Thoracic aorta (tissue), 2 donors: ENCODE measurements around the gene HMCN1. TPM values are rescaled to one million over a fixed set of nuclear protein-coding genes. Genes with fewer than 3 reads are reported as not detected.

Experiments used
- ATAC-seq: fragments of 150-250 bp; one replicate; pipeline ENCODE4 v1.8.0; 2017; ENCODE audit warnings: low read depth; ENCODE audit not compliant: insufficient number of reproducible peaks, low FRiP score
- DNase-seq: peaks from one replicate; pipeline ENCODE4 v3.0.0-alpha.2; 2020; ENCODE audit warnings: low spot score
- H3K27ac ChIP-seq, 2 donors: fragments of 200-600 bp; sonication (generic); 1 replicate in 1 of 2; 2 replicates in 1 of 2; pipeline ENCODE4 v1.5.1; 2016; ENCODE audit warnings: mild to moderate bottlenecking in 2 of 2, moderate library complexity in 2 of 2
- H3K27me3 ChIP-seq: fragments of 200-600 bp; sonication (generic); replicated peaks from 2 replicates; pipeline ENCODE4 v1.6.0; 2016; ENCODE audit warnings: mild to moderate bottlenecking; ENCODE audit not compliant: insufficient read depth
- H3K36me3 ChIP-seq: fragments of 200-600 bp; sonication (generic); one replicate; pipeline ENCODE4 v1.5.1; 2016
- H3K4me1 ChIP-seq, 2 donors: fragments of 200-600 bp; sonication (generic); 1 replicate in 1 of 2; 2 replicates in 1 of 2; pipeline versions ENCODE4 v1.5.1 to v1.6.0; 2016; ENCODE audit warnings: low read depth in 2 of 2, mild to moderate bottlenecking in 1 of 2; ENCODE audit not compliant: control insufficient read depth in 1 of 2
- H3K4me3 ChIP-seq: fragments of 200-600 bp; sonication (generic); 2 replicates; pipeline ENCODE4 v1.5.1; 2016; ENCODE audit warnings: mild to moderate bottlenecking
- H3K9me3 ChIP-seq: fragments of 200-600 bp; sonication (generic); 2 replicates; pipeline ENCODE4 v1.5.1; 2016
- total RNA-seq, 2 donors: library from RNA; depleted of rRNA; stranded (reverse); fragments of >200 nt; gene quantifications; one replicate each; pipeline versions ENCODE4 v1.1.0 to v1.2.3, GENCODE V29; 2016
- TF ChIP-seq, protein P1 (sequence below): fragments of 200-600 bp; sonication (generic); IDR thresholded peaks from one replicate; pipeline ENCODE4 v1.5.1; 2019; ENCODE audit warnings: antibody characterized with exemption

HMCN1 gene
- total RNA-seq, 2 donors from 2014 or later, result 142 to 191 TPM

GRCh38 chr1:185739967-185740366 is 5.8 kb downstream of the HMCN1 start:
- DNase-seq (no peak), ATAC-seq (no peak)
- Histone ChIP-seq H3K27ac (peak overlapping the region in 1 of 2 donors; percentile 11), H3K27me3 (no peaks in the 10 kb centered on the region), H3K36me3 (no peaks in the 10 kb centered on the region), H3K4me3 (no peak overlapping the region), H3K4me1 (peaks cover 14 to 52% of the 10 kb centered on the region in 2 donors), H3K9me3 (no peaks in the 10 kb centered on the region)
- TF ChIP-seq, protein P1, sequence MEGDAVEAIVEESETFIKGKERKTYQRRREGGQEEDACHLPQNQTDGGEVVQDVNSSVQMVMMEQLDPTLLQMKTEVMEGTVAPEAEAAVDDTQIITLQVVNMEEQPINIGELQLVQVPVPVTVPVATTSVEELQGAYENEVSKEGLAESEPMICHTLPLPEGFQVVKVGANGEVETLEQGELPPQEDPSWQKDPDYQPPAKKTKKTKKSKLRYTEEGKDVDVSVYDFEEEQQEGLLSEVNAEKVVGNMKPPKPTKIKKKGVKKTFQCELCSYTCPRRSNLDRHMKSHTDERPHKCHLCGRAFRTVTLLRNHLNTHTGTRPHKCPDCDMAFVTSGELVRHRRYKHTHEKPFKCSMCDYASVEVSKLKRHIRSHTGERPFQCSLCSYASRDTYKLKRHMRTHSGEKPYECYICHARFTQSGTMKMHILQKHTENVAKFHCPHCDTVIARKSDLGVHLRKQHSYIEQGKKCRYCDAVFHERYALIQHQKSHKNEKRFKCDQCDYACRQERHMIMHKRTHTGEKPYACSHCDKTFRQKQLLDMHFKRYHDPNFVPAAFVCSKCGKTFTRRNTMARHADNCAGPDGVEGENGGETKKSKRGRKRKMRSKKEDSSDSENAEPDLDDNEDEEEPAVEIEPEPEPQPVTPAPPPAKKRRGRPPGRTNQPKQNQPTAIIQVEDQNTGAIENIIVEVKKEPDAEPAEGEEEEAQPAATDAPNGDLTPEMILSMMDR, result no peak

- DNase-seq, result no peak
- H3K27ac ChIP-seq, result peak overlapping the region; percentile 5 to 26
- H3K9me3 ChIP-seq, result no peaks in the 10 kb centered on the region
- H3K27me3 ChIP-seq, result no peaks in the 10 kb centered on the region
- TF ChIP-seq, protein P1, result no peak
- H3K4me1 ChIP-seq, result peaks cover 14 to 63% of the 10 kb centered on the region in 2 donors
- H3K4me3 ChIP-seq, result peak overlapping the region; percentile 0
- H3K36me3 ChIP-seq, result no peaks in the 10 kb centered on the region
- ATAC-seq, result no peak
Observed at GRCh38 chr1:185741551-185741950, 7.4 kb downstream of the HMCN1 start.

DNA sequence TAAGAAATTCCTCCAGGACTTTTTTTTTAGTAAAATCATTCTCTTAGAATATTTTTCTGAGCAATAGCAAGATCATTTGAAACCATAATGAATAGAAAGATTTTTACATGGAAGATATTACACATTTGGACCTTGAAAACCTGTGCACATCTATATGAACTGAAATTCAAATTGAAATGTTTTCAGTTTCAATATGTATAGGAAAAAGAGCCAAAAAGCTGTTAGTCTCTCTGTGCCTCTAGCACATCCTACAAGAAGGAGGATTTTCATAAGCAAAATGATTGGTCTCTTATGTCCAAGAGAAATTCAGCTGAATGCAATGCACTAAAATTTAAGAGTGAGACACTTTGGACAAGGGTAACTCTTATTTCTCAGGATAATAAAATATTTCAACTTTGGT is 8.2 kb downstream of the HMCN1 start:
- peaks cover 13 to 58% of the 10 kb centered on the region in 2 donors for H3K4me1 ChIP-seq
- H3K27ac ChIP-seq, result peak overlapping the region in 1 of 2 donors; percentile 26

GRCh38 chr1:185745165-185745564 is 11.0 kb downstream of the HMCN1 start:
- peaks cover 12 to 47% of the 10 kb centered on the region in 2 donors for H3K4me1 ChIP-seq

More for the DNA sequence above, 8.2 kb downstream of the HMCN1 start:
- TF ChIP-seq, protein P1, result no peak
- Histone ChIP-seq H3K4me3 (peak overlapping the region; percentile 9), H3K27me3 (no peaks in the 10 kb centered on the region), H3K36me3 (no peaks in the 10 kb centered on the region), H3K9me3 (no peaks in the 10 kb centered on the region)
- ATAC-seq (no peak), DNase-seq (no peak)

DNA sequence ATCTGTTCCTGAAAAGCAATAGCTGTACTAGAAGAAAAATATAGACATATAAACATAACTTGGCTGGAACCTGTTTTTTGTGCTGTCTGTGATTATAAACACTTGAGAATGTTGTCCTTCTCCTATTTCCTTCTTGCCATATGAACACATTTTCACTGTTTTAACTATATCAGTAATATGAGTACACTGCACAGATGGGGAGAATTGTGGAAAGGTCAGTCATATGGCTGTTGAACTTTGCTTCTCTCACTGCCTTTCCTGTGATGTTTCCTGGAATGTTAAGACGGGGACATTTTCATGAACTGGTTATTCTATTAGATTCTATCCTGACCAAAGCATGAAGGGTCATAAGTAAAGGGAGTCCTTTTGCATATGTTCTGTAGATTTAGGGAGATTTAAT is 24.9 kb downstream of the HMCN1 start:
- Histone ChIP-seq H3K4me3 (no peak overlapping the region), H3K9me3 (no peaks in the 10 kb centered on the region), H3K27ac (no peak overlapping the region), H3K4me1 (peaks cover 8 to 33% of the 10 kb centered on the region in 2 donors), H3K36me3 (no peaks in the 10 kb centered on the region), H3K27me3 (no peaks in the 10 kb centered on the region)
- TF ChIP-seq, protein P1, result no peak
- DNase-seq (no peak), ATAC-seq (no peak)

More at GRCh38 chr1:185745165-185745564, 11.0 kb downstream of the HMCN1 start:
- no peaks in the 10 kb centered on the region for H3K36me3 ChIP-seq
- TF ChIP-seq, protein P1, result no peak
- H3K27ac ChIP-seq, result peak overlapping the region; percentile 71 to 74
- DNase-seq (no peak), ATAC-seq (peak; percentile 11)
- H3K4me3 ChIP-seq, result peak overlapping the region; percentile 35
- H3K27me3 ChIP-seq, result no peaks in the 10 kb centered on the region
- no peaks in the 10 kb centered on the region for H3K9me3 ChIP-seq
